Fibroblast of lung (primary cell): ENCODE data around the gene CTXN2.

Experiments
- EZH2 ChIP-seq: IDR thresholded peaks from 2 replicates; pipeline ENCODE4 v1.5.1; 2012; ENCODE audit warnings: low read length, control low read depth, mild to moderate bottlenecking; ENCODE audit errors: missing control alignments
- TF ChIP-seq, protein P1 (sequence below), 2 donors: IDR thresholded peaks in 1 of 2; conservative IDR thresholded peaks in 1 of 2; 1 replicate in 1 of 2; 2 replicates in 1 of 2; pipeline ENCODE4 v1.5.1; 2011 to 2012; ENCODE audit warnings: low read length in 2 of 2, control low read depth in 1 of 2, inconsistent platforms in 1 of 2, low read depth in 1 of 2, mild to moderate bottlenecking in 1 of 2

DNA sequence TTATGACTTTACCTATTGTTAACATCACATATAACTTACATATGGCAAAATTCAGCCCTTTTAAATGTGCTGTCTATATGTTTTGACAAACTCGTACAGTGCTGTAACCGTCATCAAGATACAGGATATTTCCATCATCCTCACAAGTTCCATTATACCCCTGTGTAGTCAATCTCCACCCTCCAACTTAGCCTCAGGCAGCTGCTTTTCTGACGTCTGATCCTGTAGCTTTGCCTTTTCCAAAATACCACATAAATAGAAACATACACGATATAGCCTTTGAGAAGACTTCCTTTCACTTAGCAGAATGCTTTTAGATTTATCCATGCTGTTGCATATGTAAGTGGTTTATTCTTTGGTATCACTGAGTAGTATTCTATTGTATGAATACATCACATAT, 61.7 kb downstream of the CTXN2 start:
- TF ChIP-seq, protein P1, sequence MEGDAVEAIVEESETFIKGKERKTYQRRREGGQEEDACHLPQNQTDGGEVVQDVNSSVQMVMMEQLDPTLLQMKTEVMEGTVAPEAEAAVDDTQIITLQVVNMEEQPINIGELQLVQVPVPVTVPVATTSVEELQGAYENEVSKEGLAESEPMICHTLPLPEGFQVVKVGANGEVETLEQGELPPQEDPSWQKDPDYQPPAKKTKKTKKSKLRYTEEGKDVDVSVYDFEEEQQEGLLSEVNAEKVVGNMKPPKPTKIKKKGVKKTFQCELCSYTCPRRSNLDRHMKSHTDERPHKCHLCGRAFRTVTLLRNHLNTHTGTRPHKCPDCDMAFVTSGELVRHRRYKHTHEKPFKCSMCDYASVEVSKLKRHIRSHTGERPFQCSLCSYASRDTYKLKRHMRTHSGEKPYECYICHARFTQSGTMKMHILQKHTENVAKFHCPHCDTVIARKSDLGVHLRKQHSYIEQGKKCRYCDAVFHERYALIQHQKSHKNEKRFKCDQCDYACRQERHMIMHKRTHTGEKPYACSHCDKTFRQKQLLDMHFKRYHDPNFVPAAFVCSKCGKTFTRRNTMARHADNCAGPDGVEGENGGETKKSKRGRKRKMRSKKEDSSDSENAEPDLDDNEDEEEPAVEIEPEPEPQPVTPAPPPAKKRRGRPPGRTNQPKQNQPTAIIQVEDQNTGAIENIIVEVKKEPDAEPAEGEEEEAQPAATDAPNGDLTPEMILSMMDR (conservative IDR thresholded peaks at IDR 0.05 in 1 of 2, IDR thresholded peaks at IDR 0.05 in 1 of 2; ENCODE audit: low read depth in 1 of 2, low read length in 2 of 2): no peak
- TF ChIP-seq EZH2: no peak
